HCT116 (cell line): ENCODE data around the gene POGK. TPM values are rescaled to one million over a fixed set of nuclear protein-coding genes. Genes with fewer than 3 reads are reported as not detected.

Experiments used
- ATAC-seq: fragments of 200-7000 bp; cut with Tn5 transposase; 2 replicates; pipeline ENCODE4 v1.9.1; 2020; ENCODE audit warnings: mild to moderate bottlenecking, moderate library complexity
- BruUV-seq: library from RNA; stranded (reverse); fragments of 400-500 nt; replicated peaks from 2 replicates; lab custom pipeline; 2021; lab: Mats Ljungman, UMichigan
- CTCF ChIA-PET: fragments of 300-600 bp; sonication (Branson Sonifier 250); formaldehyde crosslinking; loops from one replicate; lab custom pipeline; 2021; ENCODE audit warnings: antibody characterized with exemption; lab: Charles Lee
- POLR2A ChIA-PET: fragments of 300-600, 350-600 bp; sonication (Branson Sonifier 250); formaldehyde crosslinking; loops from one replicate; lab custom pipeline; 2021; ENCODE audit warnings: antibody characterized with exemption; lab: Charles Lee
- RAD21 ChIA-PET, 2 experiments: fragments of 300-600 bp; sonication (Branson Sonifier 250); formaldehyde crosslinking; loops; one replicate each; lab custom pipeline; 2023; ENCODE audit warnings: low total read pairs in 2 of 2; ENCODE audit not compliant: uncharacterized antibody in 2 of 2, unreplicated experiment in 2 of 2, low non-redundant PET in 1 of 2; lab: Charles Lee
- DNase-seq: peaks from one replicate; pipeline ENCODE4 v3.0.0-alpha.2; 2010; ENCODE audit warnings: low read depth, low spot score
- H2AFZ ChIP-seq: fragments of 200-600 bp; shearing (Covaris generic), sonication (generic); 2 replicates; pipeline ENCODE4 v1.6.1; 2017; ENCODE audit warnings: low read depth, mixed run types, mixed read lengths, antibody characterized with exemption, low read length; ENCODE audit not compliant: poor library complexity, severe bottlenecking
- H3K27ac ChIP-seq: 2 replicates; pipeline ENCODE4 v1.5.1; 2012; ENCODE audit warnings: low read depth, low read length
- H3K27me3 ChIP-seq: fragments of 200-600 bp; sonication (generic); 2 replicates; pipeline ENCODE4 v1.6.1; 2016; ENCODE audit warnings: mixed run types, low read length, mixed read lengths; ENCODE audit not compliant: insufficient read depth
- H3K36me3 ChIP-seq, 2 experiments: fragments of 200-500 bp in 1 of 2; fragments of 200-600 bp in 1 of 2; sonication (Bioruptor generic) in 1 of 2; sonication (generic) in 1 of 2; 2 replicates each; pipeline versions ENCODE4 v1.5.1 to v1.6.1; 2014 to 2016; ENCODE audit warnings: low read length in 2 of 2, inconsistent platforms in 1 of 2, mixed read lengths in 1 of 2, mixed run types in 1 of 2; ENCODE audit not compliant: insufficient read depth in 2 of 2, control insufficient read depth in 1 of 2
- H3K4me1 ChIP-seq, 2 experiments: fragments of 200-600 bp in 1 of 2; sonication (generic) in 1 of 2; 2 replicates each; pipeline versions ENCODE4 v1.5.1 to v1.6.1; 2012 to 2017; ENCODE audit warnings: low read length in 2 of 2, inconsistent platforms in 1 of 2, mild to moderate bottlenecking in 1 of 2, mixed read lengths in 1 of 2, mixed run types in 1 of 2, moderate library complexity in 1 of 2; ENCODE audit not compliant: insufficient read depth in 2 of 2, control insufficient read depth in 1 of 2
- H3K4me2 ChIP-seq: fragments of 200-600 bp; sonication (generic); 2 replicates; pipeline ENCODE4 v1.6.1; 2017; ENCODE audit warnings: mixed run types, low read length, mixed read lengths
- H3K4me3 ChIP-seq, 2 experiments: fragments of 200-600 bp in 1 of 2; sonication (generic) in 1 of 2; replicated peaks in 1 of 2; 2 replicates each; pipeline ENCODE4 v1.5.1; 2011 to 2016; ENCODE audit warnings: low read length in 2 of 2, control low read depth in 1 of 2, low read depth in 1 of 2, mild to moderate bottlenecking in 1 of 2, mixed read lengths in 1 of 2, mixed run types in 1 of 2
- H3K79me2 ChIP-seq: fragments of 200-600 bp; sonication (generic); 2 replicates; pipeline ENCODE4 v1.6.1; 2017; ENCODE audit warnings: mild to moderate bottlenecking, mixed run types, low read length, moderate library complexity, mixed read lengths; ENCODE audit not compliant: insufficient read depth
- H3K9ac ChIP-seq: fragments of 200-600 bp; sonication (generic); 2 replicates; pipeline ENCODE4 v1.6.1; 2016; ENCODE audit warnings: low read length, mixed read lengths
- H3K9me2 ChIP-seq: fragments of 200-600 bp; sonication (generic), shearing (Covaris generic); 2 replicates; pipeline ENCODE4 v1.6.1; 2017; ENCODE audit warnings: mixed run types, mild to moderate bottlenecking, moderate library complexity; ENCODE audit not compliant: insufficient read depth
- H3K9me3 ChIP-seq, 2 experiments: fragments of 200-500 bp in 1 of 2; fragments of 200-600 bp in 1 of 2; sonication (Bioruptor generic) in 1 of 2; sonication (generic) in 1 of 2; 2 replicates each; pipeline ENCODE4 v1.6.1; 2014 to 2017; ENCODE audit warnings: low read length in 2 of 2, mixed read lengths in 2 of 2, inconsistent platforms in 1 of 2, low read depth in 1 of 2, mild to moderate bottlenecking in 1 of 2, mixed run types in 1 of 2, moderate library complexity in 1 of 2; ENCODE audit not compliant: control insufficient read depth in 1 of 2, insufficient read depth in 1 of 2
- H4K20me1 ChIP-seq: fragments of 200-600 bp; sonication (generic), shearing (Covaris generic); 2 replicates; pipeline ENCODE4 v1.6.1; 2017; ENCODE audit warnings: mixed run types, mild to moderate bottlenecking, moderate library complexity; ENCODE audit not compliant: insufficient read depth
- intact Hi-C: fragments of 100-400 bp; cut with micrococcal nuclease; formaldehyde crosslinking; loops from 2 replicates; pipeline ENCODE4 v1.10.0; 2022
- total RNA-seq: library from RNA; stranded (reverse); gene quantifications from one replicate; pipeline ENCODE4 v1.2.1, GENCODE V29; 2021; ENCODE audit not compliant: unreplicated experiment
- TF ChIP-seq, protein P1 (sequence below): IDR thresholded peaks from 2 replicates; pipeline ENCODE4 v1.6.1; 2012; ENCODE audit warnings: low read depth
- TF ChIP-seq, protein P2 (sequence below), 3 experiments: fragments of 200-600 bp in 1 of 3; sonication (generic) in 1 of 3; IDR thresholded peaks in 2 of 3; conservative IDR thresholded peaks in 1 of 3; 2 replicates each; pipeline ENCODE4 v1.5.1; 2012 to 2017; ENCODE audit warnings: low read depth in 2 of 3, low read length in 2 of 3, antibody characterized with exemption in 1 of 3, borderline replicate concordance in 1 of 3, control low read depth in 1 of 3, mild to moderate bottlenecking in 1 of 3, mixed read lengths in 1 of 3, mixed run types in 1 of 3, moderate library complexity in 1 of 3; ENCODE audit not compliant: insufficient read depth in 1 of 3

Gene POGK
- total RNA-seq, 1 experiment from 2014 or later = 35.6 TPM

DNA sequence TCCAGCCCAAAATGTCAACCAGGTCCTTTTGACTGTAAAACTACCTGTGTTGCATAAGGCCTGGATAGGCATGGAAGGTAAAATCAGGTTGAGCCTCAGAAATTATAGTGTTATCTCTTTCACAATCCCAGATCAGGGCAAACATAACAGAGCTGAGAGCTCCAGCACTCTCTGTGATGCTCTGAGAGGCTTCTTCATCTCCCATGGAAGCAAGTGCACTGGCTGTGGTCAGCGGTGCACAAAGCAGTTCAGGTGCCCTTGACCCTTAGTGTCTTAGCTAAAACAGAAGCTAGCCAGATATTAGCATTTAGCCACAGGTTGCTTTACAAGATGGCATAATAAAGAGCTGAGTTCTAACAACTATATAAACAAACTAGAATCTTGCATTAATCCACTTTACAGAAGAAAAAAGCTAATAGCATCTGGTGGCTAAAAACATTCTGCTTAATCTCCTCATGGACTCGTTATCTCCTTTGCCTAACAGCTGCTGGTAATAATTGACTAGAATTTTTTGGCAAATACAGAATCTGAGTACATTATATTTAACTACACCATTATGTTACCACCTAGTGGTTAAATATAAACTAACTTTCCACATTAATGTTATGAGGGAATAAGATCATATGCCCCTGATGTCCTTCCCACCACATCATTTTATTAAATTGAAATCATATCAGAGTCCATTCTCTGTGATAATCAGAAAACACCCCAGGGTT, 25.6 kb upstream of the POGK start:
- no peak overlapping the region for H3K9ac ChIP-seq
- no peaks in the 10 kb centered on the region for H4K20me1 ChIP-seq
- intact Hi-C loops = no loop called here
- no TSS peak for BruUV-seq
- H3K4me2 ChIP-seq = no peak overlapping the region
- DNase-seq (no peak), ATAC-seq (no peak)
- no peaks in the 10 kb centered on the region for H3K9me2 ChIP-seq
- H2AFZ ChIP-seq = no peak overlapping the region
- H3K27ac ChIP-seq = no peak overlapping the region
- no peaks in the 10 kb centered on the region for H3K36me3 ChIP-seq
- POLR2A ChIA-PET = no interaction called here
- CTCF ChIA-PET = interaction anchor here (0.9 to 2.0 kb wide), 4 partner anchors 9 to 335 kb away, joined by 3 to 14 read pairs (median 4); no protein-coding TSS in a partner anchor
- H3K27me3 ChIP-seq = 0 out of 2 replicates have a peak, but pooled peaks cover 6% of the 10 kb centered on the region
- H3K4me1 ChIP-seq = no peaks in the 10 kb centered on the region
- H3K79me2 ChIP-seq = no peaks in the 10 kb centered on the region
- TF ChIP-seq, protein P1, sequence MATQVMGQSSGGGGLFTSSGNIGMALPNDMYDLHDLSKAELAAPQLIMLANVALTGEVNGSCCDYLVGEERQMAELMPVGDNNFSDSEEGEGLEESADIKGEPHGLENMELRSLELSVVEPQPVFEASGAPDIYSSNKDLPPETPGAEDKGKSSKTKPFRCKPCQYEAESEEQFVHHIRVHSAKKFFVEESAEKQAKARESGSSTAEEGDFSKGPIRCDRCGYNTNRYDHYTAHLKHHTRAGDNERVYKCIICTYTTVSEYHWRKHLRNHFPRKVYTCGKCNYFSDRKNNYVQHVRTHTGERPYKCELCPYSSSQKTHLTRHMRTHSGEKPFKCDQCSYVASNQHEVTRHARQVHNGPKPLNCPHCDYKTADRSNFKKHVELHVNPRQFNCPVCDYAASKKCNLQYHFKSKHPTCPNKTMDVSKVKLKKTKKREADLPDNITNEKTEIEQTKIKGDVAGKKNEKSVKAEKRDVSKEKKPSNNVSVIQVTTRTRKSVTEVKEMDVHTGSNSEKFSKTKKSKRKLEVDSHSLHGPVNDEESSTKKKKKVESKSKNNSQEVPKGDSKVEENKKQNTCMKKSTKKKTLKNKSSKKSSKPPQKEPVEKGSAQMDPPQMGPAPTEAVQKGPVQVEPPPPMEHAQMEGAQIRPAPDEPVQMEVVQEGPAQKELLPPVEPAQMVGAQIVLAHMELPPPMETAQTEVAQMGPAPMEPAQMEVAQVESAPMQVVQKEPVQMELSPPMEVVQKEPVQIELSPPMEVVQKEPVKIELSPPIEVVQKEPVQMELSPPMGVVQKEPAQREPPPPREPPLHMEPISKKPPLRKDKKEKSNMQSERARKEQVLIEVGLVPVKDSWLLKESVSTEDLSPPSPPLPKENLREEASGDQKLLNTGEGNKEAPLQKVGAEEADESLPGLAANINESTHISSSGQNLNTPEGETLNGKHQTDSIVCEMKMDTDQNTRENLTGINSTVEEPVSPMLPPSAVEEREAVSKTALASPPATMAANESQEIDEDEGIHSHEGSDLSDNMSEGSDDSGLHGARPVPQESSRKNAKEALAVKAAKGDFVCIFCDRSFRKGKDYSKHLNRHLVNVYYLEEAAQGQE = no peak
- TF ChIP-seq, protein P2, sequence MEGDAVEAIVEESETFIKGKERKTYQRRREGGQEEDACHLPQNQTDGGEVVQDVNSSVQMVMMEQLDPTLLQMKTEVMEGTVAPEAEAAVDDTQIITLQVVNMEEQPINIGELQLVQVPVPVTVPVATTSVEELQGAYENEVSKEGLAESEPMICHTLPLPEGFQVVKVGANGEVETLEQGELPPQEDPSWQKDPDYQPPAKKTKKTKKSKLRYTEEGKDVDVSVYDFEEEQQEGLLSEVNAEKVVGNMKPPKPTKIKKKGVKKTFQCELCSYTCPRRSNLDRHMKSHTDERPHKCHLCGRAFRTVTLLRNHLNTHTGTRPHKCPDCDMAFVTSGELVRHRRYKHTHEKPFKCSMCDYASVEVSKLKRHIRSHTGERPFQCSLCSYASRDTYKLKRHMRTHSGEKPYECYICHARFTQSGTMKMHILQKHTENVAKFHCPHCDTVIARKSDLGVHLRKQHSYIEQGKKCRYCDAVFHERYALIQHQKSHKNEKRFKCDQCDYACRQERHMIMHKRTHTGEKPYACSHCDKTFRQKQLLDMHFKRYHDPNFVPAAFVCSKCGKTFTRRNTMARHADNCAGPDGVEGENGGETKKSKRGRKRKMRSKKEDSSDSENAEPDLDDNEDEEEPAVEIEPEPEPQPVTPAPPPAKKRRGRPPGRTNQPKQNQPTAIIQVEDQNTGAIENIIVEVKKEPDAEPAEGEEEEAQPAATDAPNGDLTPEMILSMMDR (IDR thresholded peaks at IDR 0.05 in 2 of 3, conservative IDR thresholded peaks at IDR 0.05 in 1 of 3; ENCODE audit: borderline replicate concordance in 1 of 3, insufficient read depth in 1 of 3, low read depth in 2 of 3, low read length in 2 of 3) = 0 out of 6 replicates have a peak, but pooled peaks of 1 of the 3 experiments have one; percentile 9
- no peaks in the 10 kb centered on the region; a peak in 1 of 4 replicates for H3K9me3 ChIP-seq
- no peak overlapping the region for H3K4me3 ChIP-seq
- RAD21 ChIA-PET = interaction anchor here in 1 of 2 experiments (0.6 kb wide), 1 partner anchor 323 kb away, joined by 3 read pairs; no protein-coding TSS in a partner anchor
